ENCODE data around the gene FCER2. TPM values are rescaled to one million over a fixed set of nuclear protein-coding genes. Genes with fewer than 3 reads are reported as not detected.

FCER2 gene
- total RNA-seq, 1 donor from 2014 or later: 0.30 TPM

DNA sequence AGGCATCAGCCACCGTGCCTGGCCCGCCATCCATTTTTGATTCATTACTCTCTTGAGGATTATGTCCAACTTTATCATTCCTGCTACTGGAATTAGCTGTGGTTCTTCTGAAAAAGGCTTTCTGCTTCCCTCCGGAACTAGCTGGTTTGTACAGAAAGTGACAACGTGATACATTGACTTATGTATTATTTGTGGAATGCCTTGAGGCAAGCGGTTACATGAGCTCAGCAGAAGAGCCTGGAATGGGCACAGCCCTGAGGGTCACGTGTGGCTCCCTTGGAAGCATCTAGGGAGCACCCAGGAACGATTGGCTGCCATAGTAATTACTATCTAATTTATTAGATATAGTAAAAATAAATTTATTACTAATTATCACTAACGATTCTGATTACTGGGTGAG, 47.5 kb downstream of the FCER2 start:
- Histone ChIP-seq H3K9me3 (replicated peaks) (no peaks in the 10 kb centered on the region), H3K27ac (replicated peaks) (no peak overlapping the region), H3K4me1 (peaks cover 4% of the 10 kb centered on the region), H3K36me3 (no peaks in the 10 kb centered on the region), H3K27me3 (ENCODE audit: low read depth) (peaks cover 19% of the 10 kb centered on the region), H3K4me3 (no peak overlapping the region)
- intact Hi-C loops (cut with micrococcal nuclease): no loop called here
- DNase-seq: no peak
- TF ChIP-seq, protein P1, sequence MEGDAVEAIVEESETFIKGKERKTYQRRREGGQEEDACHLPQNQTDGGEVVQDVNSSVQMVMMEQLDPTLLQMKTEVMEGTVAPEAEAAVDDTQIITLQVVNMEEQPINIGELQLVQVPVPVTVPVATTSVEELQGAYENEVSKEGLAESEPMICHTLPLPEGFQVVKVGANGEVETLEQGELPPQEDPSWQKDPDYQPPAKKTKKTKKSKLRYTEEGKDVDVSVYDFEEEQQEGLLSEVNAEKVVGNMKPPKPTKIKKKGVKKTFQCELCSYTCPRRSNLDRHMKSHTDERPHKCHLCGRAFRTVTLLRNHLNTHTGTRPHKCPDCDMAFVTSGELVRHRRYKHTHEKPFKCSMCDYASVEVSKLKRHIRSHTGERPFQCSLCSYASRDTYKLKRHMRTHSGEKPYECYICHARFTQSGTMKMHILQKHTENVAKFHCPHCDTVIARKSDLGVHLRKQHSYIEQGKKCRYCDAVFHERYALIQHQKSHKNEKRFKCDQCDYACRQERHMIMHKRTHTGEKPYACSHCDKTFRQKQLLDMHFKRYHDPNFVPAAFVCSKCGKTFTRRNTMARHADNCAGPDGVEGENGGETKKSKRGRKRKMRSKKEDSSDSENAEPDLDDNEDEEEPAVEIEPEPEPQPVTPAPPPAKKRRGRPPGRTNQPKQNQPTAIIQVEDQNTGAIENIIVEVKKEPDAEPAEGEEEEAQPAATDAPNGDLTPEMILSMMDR (IDR thresholded peaks at IDR 0.05; ENCODE audit: borderline replicate concordance): no peak

DNA sequence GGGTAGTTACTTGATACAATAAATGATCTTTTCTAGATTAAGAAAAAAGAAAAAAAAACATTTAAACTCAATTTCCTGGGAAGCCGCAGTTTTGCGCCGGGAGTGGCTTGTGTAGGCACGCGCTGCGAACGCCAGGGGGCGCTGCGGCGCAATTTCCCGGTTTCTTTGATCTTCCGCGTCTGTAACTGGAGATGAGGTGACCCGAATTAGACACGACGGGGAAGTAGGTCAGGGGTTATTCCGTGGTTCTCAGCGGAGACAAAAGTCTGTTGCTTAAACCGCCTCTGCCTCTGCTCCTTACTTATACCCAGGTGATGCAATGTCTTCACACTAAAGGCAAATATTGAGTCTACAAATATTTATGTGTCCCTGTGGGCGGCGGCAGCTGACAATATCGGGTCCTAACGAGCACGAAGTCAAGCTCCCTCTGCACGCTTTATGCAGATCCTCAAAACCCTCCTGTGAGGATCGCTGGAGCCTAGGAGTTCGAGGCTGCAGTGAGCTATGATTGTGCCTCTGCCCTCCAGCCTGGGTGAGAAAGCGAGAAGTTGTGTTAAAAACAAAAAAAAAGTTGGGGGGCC, 49.8 kb downstream of the FCER2 start:
- peak overlapping the region; percentile 33 for H3K27ac ChIP-seq (replicated peaks)
- no peaks in the 10 kb centered on the region for H3K9me3 ChIP-seq (replicated peaks)
- intact Hi-C loops (cut with micrococcal nuclease): no loop called here

DNA sequence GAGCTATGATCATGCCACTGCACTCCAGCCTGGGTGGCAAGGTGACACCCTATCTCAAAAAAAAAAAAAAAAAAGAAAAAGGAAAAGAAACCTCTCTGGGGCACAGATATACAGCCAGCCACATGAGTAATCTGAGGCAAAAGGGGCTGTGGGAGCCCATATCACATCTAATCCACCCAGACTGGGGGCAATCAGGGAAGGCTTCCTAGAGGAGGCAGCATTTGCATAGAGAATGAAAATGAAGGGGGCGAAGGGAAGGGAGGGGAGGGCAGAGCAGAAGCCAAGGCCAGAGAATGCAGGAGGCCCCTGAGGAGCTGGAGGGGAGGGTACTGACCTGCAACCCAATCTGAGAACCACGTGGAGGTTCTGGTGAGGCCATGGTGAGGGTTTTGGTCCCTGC, 51.8 kb downstream of the FCER2 start:
- TF ChIP-seq, protein P1 (IDR thresholded peaks at IDR 0.05; ENCODE audit: borderline replicate concordance): no peak
- intact Hi-C loops (cut with micrococcal nuclease): no loop called here

More for the DNA sequence above, 49.8 kb downstream of the FCER2 start:
- TF ChIP-seq, protein P1 (IDR thresholded peaks at IDR 0.05; ENCODE audit: borderline replicate concordance): peak; percentile 99
- H3K36me3 ChIP-seq: no peaks in the 10 kb centered on the region
- peaks cover 9% of the 10 kb centered on the region for H3K4me1 ChIP-seq
- H3K27me3 ChIP-seq (ENCODE audit: low read depth): peaks cover 15% of the 10 kb centered on the region
- peak; percentile 83 for DNase-seq
- H3K4me3 ChIP-seq: peak overlapping the region; percentile 54

DNA sequence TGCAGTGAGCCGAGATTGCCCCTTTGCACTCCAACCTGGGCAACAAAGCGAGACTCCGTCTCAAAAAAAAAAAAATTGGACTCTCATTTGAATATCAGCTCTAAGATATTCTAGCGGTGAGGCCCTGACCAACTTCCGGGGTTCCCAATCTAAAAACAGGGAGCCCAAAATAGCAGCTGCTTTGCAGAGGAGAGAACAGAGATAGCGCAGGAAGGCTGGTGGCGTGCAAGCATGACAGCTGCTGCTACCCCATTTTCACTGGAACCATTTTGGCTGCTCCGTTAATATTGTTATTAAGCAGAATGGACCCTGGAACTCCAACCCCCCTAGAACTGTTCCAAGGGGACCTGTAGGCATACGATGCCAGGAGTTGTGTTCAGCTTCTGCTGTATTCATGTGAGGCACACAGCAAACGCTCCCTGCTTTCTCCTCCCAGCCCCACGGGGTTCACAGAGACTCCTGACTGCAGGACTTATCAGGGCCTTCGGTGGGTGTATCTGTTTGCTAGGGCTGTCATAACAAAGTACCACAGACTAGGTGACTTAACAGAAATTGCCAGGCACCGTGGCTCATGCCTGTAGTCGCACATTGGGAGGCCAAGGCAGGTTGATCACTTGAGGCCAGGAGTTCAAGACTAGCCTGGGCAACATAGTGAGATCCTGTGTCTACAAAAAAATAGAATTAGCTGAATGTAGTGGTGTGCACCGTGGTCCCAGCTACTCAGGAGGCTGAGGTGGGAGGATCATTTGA, 53.5 kb downstream of the FCER2 start:
- Histone ChIP-seq H3K4me1 (peaks cover 9% of the 10 kb centered on the region), H3K36me3 (no peaks in the 10 kb centered on the region), H3K4me3 (no peak overlapping the region), H3K9me3 (replicated peaks) (no peaks in the 10 kb centered on the region), H3K27me3 (ENCODE audit: low read depth) (peaks cover 32% of the 10 kb centered on the region), H3K27ac (replicated peaks) (no peak overlapping the region)
- TF ChIP-seq, protein P1 (IDR thresholded peaks at IDR 0.05; ENCODE audit: borderline replicate concordance): no peak
- intact Hi-C loops (cut with micrococcal nuclease): no loop called here
- no peak for DNase-seq

More for the DNA sequence above, 51.8 kb downstream of the FCER2 start:
- Histone ChIP-seq H3K9me3 (replicated peaks) (no peaks in the 10 kb centered on the region), H3K27ac (replicated peaks) (no peak overlapping the region), H3K4me3 (no peak overlapping the region), H3K36me3 (no peaks in the 10 kb centered on the region), H3K4me1 (peaks cover 9% of the 10 kb centered on the region), H3K27me3 (ENCODE audit: low read depth) (peaks cover 25% of the 10 kb centered on the region)
- no peak for DNase-seq

DNA sequence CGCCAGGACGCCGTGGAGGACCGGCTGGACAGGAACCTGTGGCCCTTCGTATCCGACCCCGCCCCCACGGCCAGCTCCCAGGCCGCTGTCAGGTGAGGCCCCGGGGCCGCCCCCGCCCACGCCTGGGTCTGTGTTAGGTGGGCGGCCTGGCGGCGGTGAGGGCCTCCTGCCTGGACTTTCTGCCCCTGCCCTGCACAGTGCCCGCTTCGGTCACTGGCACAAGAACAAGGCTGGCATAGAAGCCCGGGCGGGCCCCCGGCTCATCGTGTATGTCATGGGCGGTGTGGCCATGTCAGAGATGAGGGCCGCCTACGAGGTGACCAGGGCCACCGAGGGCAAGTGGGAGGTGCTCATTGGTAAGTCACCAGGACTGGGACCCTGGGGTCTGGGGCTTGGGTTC, 54.8 kb downstream of the FCER2 start:
- TF ChIP-seq, protein P1 (IDR thresholded peaks at IDR 0.05; ENCODE audit: borderline replicate concordance): no peak
- no peaks in the 10 kb centered on the region for H3K9me3 ChIP-seq (replicated peaks)
- no peak overlapping the region for H3K27ac ChIP-seq (replicated peaks)
- intact Hi-C loops (cut with micrococcal nuclease): no loop called here
- no peak overlapping the region for H3K4me3 ChIP-seq
- H3K36me3 ChIP-seq: no peaks in the 10 kb centered on the region
- H3K27me3 ChIP-seq (ENCODE audit: low read depth): peaks cover 34% of the 10 kb centered on the region
- DNase-seq: no peak
- H3K4me1 ChIP-seq: peaks cover 6% of the 10 kb centered on the region
